ENCODE measurements around the gene AKAP8L. TPM values are rescaled to one million over a fixed set of nuclear protein-coding genes. Genes with fewer than 3 reads are reported as not detected.

Gene AKAP8L
- total and polyA plus RNA-seq, 9 of the 15 experiments (the other 6 are each of a cell fraction or from before 2014, with no cell fraction given) = 2.4 to 116 (median 70.7) TPM

- TF ChIP-seq RBBP5 (IDR thresholded peaks at IDR 0.05; ENCODE audit: borderline replicate concordance, insufficient read depth, low read length, poor library complexity, severe bottlenecking) (peak; percentile 91), NONO (IDR thresholded peaks at IDR 0.05; ENCODE audit: low read depth in 2 of 2, low read length in 1 of 2) (peak in 1 of 2 experiments; percentile 77; a peak in 1 of 4 replicates), TBL1XR1 (IDR thresholded peaks at IDR 0.05; ENCODE audit: low read length in 2 of 2) (peak in 1 of 2 experiments; percentile 27; a peak in 1 of 4 replicates), TGIF2 (CRISPR knock-in tag; IDR thresholded peaks at IDR 0.05) (0 out of 2 replicates have a peak, but pooled peaks have one; percentile 49), MAFG (tag; conservative IDR thresholded peaks at IDR 0.05) (no peak), KLF1 (tag; IDR thresholded peaks at IDR 0.05) (peak; percentile 68; the same call in 1 of the 2 replicates), CREBBP (IDR thresholded peaks at IDR 0.05; ENCODE audit: low read depth, low read length) (no peak), ETV6 (IDR thresholded peaks at IDR 0.05; ENCODE audit: borderline replicate concordance in 1 of 2, low read depth in 2 of 2, low read length in 1 of 2) (no peak), ETV6 (CRISPR knock-in tag; IDR thresholded peaks at IDR 0.05; ENCODE audit: borderline replicate concordance) (peak; percentile 50; the same call in 1 of the 2 replicates), NELFE (IDR thresholded peaks at IDR 0.05; ENCODE audit: insufficient read depth, insufficient read length) (no peak), ETV5 (CRISPR knock-in tag; IDR thresholded peaks at IDR 0.05; ENCODE audit: low read depth) (no peak), REST (IDR thresholded peaks at IDR 0.05; ENCODE audit: borderline replicate concordance) (peak; percentile 99), REST (CRISPR knock-in tag; IDR thresholded peaks at IDR 0.05; ENCODE audit: low read depth) (no peak), ZNF277 (CRISPR knock-in tag; IDR thresholded peaks at IDR 0.05; ENCODE audit: borderline replicate concordance) (no peak), ETS1 (conservative IDR thresholded peaks at IDR 0.05; ENCODE audit: control insufficient read depth, low read depth, low read length) (peak; percentile 96)
Observed at GRCh38 chr19:15432629-15433518, 14.1 kb upstream of the AKAP8L start (continued).
